Measurements from ENCODE around the gene A2M.

GRCh38 chr12:9127484-9127883, 11.8 kb upstream of the A2M start:
- no peak for TF ChIP-seq E2F8 (IDR thresholded peaks at IDR 0.05; ENCODE audit: low read depth, partially characterized antibody)
- TF ChIP-seq POLR2AphosphoS5 (IDR thresholded peaks at IDR 0.05; ENCODE audit: control insufficient read depth, insufficient read depth, low read depth, low read length): no peak

Measured in K562 (cell line).